CD14-positive monocyte (primary cell): Measurements from ENCODE around the gene ZMAT3. TPM values are rescaled to one million over a fixed set of nuclear protein-coding genes. Genes with fewer than 3 reads are reported as not detected.

Experiments
- DNase-seq, 3 donors: peaks; one replicate each; pipeline ENCODE4 v3.0.0-alpha.2; 2011 to 2022
- H2AFZ ChIP-seq: 2 replicates; pipeline ENCODE4 v1.6.0; 2012; ENCODE audit warnings: mild to moderate bottlenecking, low read depth, low read length, inconsistent platforms; ENCODE audit not compliant: insufficient read depth, poor library complexity, severe bottlenecking
- H3K27ac ChIP-seq, 2 donors: 1 replicate in 1 of 2; 2 replicates in 1 of 2; pipeline ENCODE4 v1.5.1; 2012 to 2013; ENCODE audit warnings: low read length in 2 of 2, control low read depth in 1 of 2, inconsistent platforms in 1 of 2, low read depth in 1 of 2, mild to moderate bottlenecking in 1 of 2
- H3K27me3 ChIP-seq, 2 donors: one replicate each; pipeline versions ENCODE4 v1.6.0 to v1.6.1; 2011 to 2013; ENCODE audit warnings: low read length in 2 of 2; ENCODE audit not compliant: control insufficient read depth in 2 of 2, insufficient read depth in 2 of 2
- H3K36me3 ChIP-seq, 2 donors: replicated peaks in 1 of 2; 1 replicate in 1 of 2; 2 replicates in 1 of 2; pipeline versions ENCODE4 v1.5.1 to v1.6.1; 2012 to 2013; ENCODE audit warnings: low read length in 2 of 2, control low read depth in 1 of 2, inconsistent platforms in 1 of 2, mild to moderate bottlenecking in 1 of 2; ENCODE audit not compliant: insufficient read depth in 2 of 2, control insufficient read depth in 1 of 2
- H3K4me1 ChIP-seq, 2 donors: 1 replicate in 1 of 2; 2 replicates in 1 of 2; pipeline versions ENCODE4 v1.5.1 to v1.6.1; 2012 to 2013; ENCODE audit warnings: low read length in 2 of 2, control low read depth in 1 of 2, inconsistent platforms in 1 of 2, mild to moderate bottlenecking in 1 of 2, moderate library complexity in 1 of 2; ENCODE audit not compliant: insufficient read depth in 2 of 2, control insufficient read depth in 1 of 2
- H3K4me2 ChIP-seq: replicated peaks from 2 replicates; pipeline ENCODE3; 2012; ENCODE audit warnings: low read length, moderate library complexity, mild to moderate bottlenecking; ENCODE audit not compliant: poor library complexity, severe bottlenecking; ENCODE audit errors: extremely low read depth
- H3K4me3 ChIP-seq, 3 experiments: fragments of 200-600 bp in 1 of 3; sonication (generic) in 1 of 3; replicated peaks in 1 of 3; 1 replicate in 2 of 3; 2 replicates in 1 of 3; pipeline ENCODE4 v1.5.1; 2011 to 2013; ENCODE audit warnings: low read length in 3 of 3, mild to moderate bottlenecking in 3 of 3, control low read depth in 2 of 3, low read depth in 2 of 3, inconsistent platforms in 1 of 3, moderate library complexity in 1 of 3
- H3K79me2 ChIP-seq: 2 replicates; pipeline ENCODE4 v1.6.0; 2012; ENCODE audit warnings: mild to moderate bottlenecking, control low read depth, inconsistent platforms, low read length, moderate library complexity; ENCODE audit not compliant: insufficient read depth
- H3K9ac ChIP-seq: 2 replicates; pipeline ENCODE4 v1.6.0; 2017; ENCODE audit warnings: low read length, mild to moderate bottlenecking; ENCODE audit not compliant: insufficient read depth, poor library complexity, severe bottlenecking
- H3K9me3 ChIP-seq, 2 donors: replicated peaks in 1 of 2; 1 replicate in 1 of 2; 2 replicates in 1 of 2; pipeline versions ENCODE4 v1.5.1 to v1.6.1; 2012 to 2013; ENCODE audit warnings: low read length in 2 of 2, control low read depth in 1 of 2; ENCODE audit not compliant: control insufficient read depth in 1 of 2, insufficient read depth in 1 of 2
- H4K20me1 ChIP-seq: 2 replicates; pipeline ENCODE4 v1.6.0; 2012; ENCODE audit warnings: mild to moderate bottlenecking, low read length, control low read depth, moderate library complexity; ENCODE audit not compliant: insufficient read depth
- H3K27ac Mint-ChIP-seq, 7 donors: one replicate each; pipeline ENCODE4 v1.8.0; 2020; ENCODE audit warnings: mild to moderate bottlenecking in 7 of 7, mixed read lengths in 7 of 7, moderate library complexity in 6 of 7, inconsistent platforms in 2 of 7
- H3K27me3 Mint-ChIP-seq, 3 donors: one replicate each; pipeline ENCODE4 v1.8.0; 2021 to 2022; ENCODE audit warnings: low read depth in 3 of 3, mild to moderate bottlenecking in 3 of 3, mixed read lengths in 3 of 3, moderate library complexity in 3 of 3, inconsistent platforms in 1 of 3
- H3K36me3 Mint-ChIP-seq, 2 donors: one replicate each; pipeline ENCODE4 v1.8.0; 2020; ENCODE audit warnings: mixed read lengths in 2 of 2, inconsistent platforms in 1 of 2, mild to moderate bottlenecking in 1 of 2
- H3K4me1 Mint-ChIP-seq: one replicate; pipeline ENCODE4 v1.8.0; 2020; ENCODE audit warnings: mild to moderate bottlenecking, mixed read lengths
- H3K4me3 Mint-ChIP-seq, 2 donors: one replicate each; pipeline ENCODE4 v1.8.0; 2020; ENCODE audit warnings: mild to moderate bottlenecking in 2 of 2, mixed read lengths in 2 of 2, moderate library complexity in 1 of 2
- H3K9me3 Mint-ChIP-seq, 7 donors: one replicate each; pipeline ENCODE4 v1.8.0; 2020 to 2022; ENCODE audit warnings: mixed read lengths in 7 of 7, mild to moderate bottlenecking in 6 of 7, moderate library complexity in 6 of 7, inconsistent platforms in 2 of 7
- CTCF ChIP-seq: fragments of 200-600 bp; IDR thresholded peaks from one replicate; pipeline ENCODE4 v1.8.0; 2022; ENCODE audit warnings: antibody characterized with exemption, mild to moderate bottlenecking
- WGBS: methylation state at CpG from one replicate; pipeline ENCODE4 v1.1.5; 2013; ENCODE audit warnings: missing lambda C conversion rate; ENCODE audit not compliant: insufficient coverage; 5-methylcytosine and 5-hydroxymethylcytosine counted together
- intact Hi-C, 2 donors: fragments of 100-400 bp; cut with micrococcal nuclease; formaldehyde crosslinking; loops; one replicate each; pipeline versions ENCODE4 v1.15.0 to v1.15.1; 2023
- polyA plus RNA-seq, 3 donors: library from polyadenylated mRNA; depleted of rRNA in 1 of 3; unstranded in 2 of 3; stranded (reverse) in 1 of 3; fragments of 300-500 nt in 2 of 3; fragments of >200 nt in 1 of 3; fragmentation: Illumina TruSeq in 2 of 3; gene quantifications; 1 replicate in 2 of 3; 2 replicates in 1 of 3; pipeline ENCODE4 v1.2.3, GENCODE V29; 2012 to 2021

Gene ZMAT3
- polyA plus RNA-seq, 3 donors = 3.9 to 9.9 (median 7.9) TPM

GRCh38 chr3:179005213-179005612, 66.4 kb downstream of the ZMAT3 start:
- Histone ChIP-seq H3K4me3 (no peak overlapping the region), H3K9me3 (no peaks in the 10 kb centered on the region), H4K20me1 (no peaks in the 10 kb centered on the region), H2AFZ (no peak overlapping the region), H3K27ac (no peak overlapping the region), H3K27me3 (no peaks in the 10 kb centered on the region), H3K4me2 (no peak overlapping the region), H3K4me1 (no peaks in the 10 kb centered on the region), H3K36me3 (no peaks in the 10 kb centered on the region), H3K79me2 (no peaks in the 10 kb centered on the region), H3K9ac (no peak overlapping the region)
- 86% methylated on average over 1 of the region's 4 CpGs for WGBS
- Mint-ChIP-seq H3K27me3 (peaks cover 7 to 8% (median 8%) of the 10 kb centered on the region in 3 donors), H3K27ac (peak overlapping the region in 2 of 7 donors; percentile 23 to 57), H3K36me3 (no peaks in the 10 kb centered on the region), H3K9me3 (peaks cover 0 to 5% (median 2%) of the 10 kb centered on the region in 7 donors), H3K4me3 (no peak overlapping the region), H3K4me1 (no peaks in the 10 kb centered on the region)
- intact Hi-C loops = no loop called here
- TF ChIP-seq CTCF = no peak
- DNase-seq = no peak

GRCh38 chr3:179000659-179001058, 71.0 kb downstream of the ZMAT3 start:
- H3K27ac ChIP-seq = no peak overlapping the region
- H3K27me3 ChIP-seq = no peaks in the 10 kb centered on the region
- Mint-ChIP-seq H3K27me3 (peaks cover 2 to 8% (median 2%) of the 10 kb centered on the region in 3 donors), H3K27ac (no peak overlapping the region), H3K9me3 (peaks cover 0 to 11% (median 3%) of the 10 kb centered on the region in 7 donors), H3K4me1 (no peaks in the 10 kb centered on the region), H3K36me3 (no peaks in the 10 kb centered on the region), H3K4me3 (no peak overlapping the region)
- no peaks in the 10 kb centered on the region for H4K20me1 ChIP-seq
- intact Hi-C loops = no loop called here
- WGBS = 94% methylated on average over 3 of the region's 3 CpGs
- no peak overlapping the region for H3K9ac ChIP-seq
- no peak for TF ChIP-seq CTCF
- H3K4me1 ChIP-seq = no peaks in the 10 kb centered on the region
- DNase-seq = no peak
- no peaks in the 10 kb centered on the region for H3K36me3 ChIP-seq
- no peaks in the 10 kb centered on the region for H3K9me3 ChIP-seq
- no peak overlapping the region for H2AFZ ChIP-seq
- no peaks in the 10 kb centered on the region for H3K79me2 ChIP-seq
- no peak overlapping the region for H3K4me3 ChIP-seq
- H3K4me2 ChIP-seq = no peak overlapping the region
